ENCODE results near the gene EVX1.

EVX1 gene

DNA sequence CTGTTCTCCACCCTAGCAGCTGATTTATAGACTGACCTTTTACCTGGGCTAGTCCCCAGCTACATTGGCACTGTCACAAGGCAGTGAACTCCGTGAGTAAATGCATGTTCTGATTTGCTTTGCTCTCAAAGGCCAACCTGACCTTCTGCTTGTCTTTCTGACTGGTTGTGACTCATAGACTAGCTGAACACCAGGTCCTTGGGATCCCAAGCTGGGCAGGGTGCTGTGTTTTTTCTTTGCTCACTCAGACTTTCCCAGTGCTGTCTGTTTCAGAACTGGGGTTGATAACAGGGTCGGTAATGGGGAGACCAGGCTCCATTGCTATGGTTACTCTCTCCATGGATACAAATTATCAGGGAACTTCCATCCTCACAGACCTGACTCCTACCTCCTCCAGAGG, 35.0 kb downstream of the EVX1 start:
- no peak for DNase-seq
- intact Hi-C loops (cut with DNase I): no loop called here

DNA sequence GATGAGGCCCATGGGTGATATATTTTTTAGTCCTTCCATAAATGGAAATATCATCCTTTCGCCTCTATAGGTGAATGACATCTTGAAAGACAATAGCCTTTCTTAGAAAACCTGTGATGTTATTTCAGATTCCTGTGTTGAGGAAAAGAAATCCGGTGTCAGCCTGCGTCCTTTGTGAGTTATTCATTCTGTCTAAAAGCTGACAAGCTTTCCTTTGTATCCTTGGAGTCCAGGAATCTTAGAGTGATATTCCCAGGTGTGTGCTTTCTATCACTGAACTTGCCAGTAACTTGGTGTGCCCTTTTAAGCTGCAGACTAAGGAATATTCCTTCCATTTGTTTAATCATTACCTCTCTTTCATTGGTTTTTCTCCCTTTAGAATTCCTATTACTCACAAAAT, 41.0 kb downstream of the EVX1 start:
- no peak for DNase-seq
- intact Hi-C loops (cut with DNase I): no loop called here

DNA sequence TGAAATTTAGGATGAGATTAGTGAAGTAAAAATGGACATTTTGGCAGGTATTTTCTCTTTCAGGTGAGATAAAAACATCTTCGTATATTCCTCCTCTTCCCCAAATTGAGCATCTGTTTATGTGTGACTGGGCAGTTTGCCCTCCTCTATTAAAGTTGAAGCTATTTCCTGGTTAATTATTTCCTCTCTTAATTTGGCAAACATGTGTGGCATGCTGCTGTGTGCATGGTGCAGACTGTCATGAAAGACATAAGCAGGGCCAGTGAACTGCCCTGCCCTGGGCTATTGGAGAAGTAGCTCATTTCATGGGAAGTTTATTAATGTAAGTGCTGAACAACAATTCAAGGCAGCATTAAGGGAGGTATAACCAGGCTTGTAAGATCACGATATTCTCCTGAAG, 52.6 kb downstream of the EVX1 start:
- intact Hi-C loops (cut with DNase I): no loop called here
- no peak for DNase-seq

DNA sequence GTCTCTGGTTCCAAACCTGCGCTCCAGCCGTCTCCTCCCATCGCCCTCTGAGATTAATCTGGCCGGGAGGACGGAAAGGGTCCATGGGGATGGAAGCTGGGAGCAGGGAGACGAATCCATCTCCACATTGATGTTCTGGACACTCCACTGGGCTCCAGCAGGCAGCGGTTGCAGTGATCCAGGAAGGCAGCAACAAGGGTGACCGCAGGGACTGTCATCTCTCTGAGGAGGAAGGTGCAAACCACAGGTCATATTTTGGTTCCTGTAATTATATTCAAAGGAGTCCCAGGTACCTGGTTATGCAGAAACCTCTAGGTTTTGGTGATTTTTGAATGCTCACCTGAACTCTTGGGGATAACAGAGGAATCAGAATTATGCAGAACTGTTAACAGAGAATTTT, 54.8 kb downstream of the EVX1 start:
- intact Hi-C loops (cut with DNase I): no loop called here

More for the DNA sequence above, 54.8 kb downstream of the EVX1 start:
- DNase-seq: no peak
